A673 (cell line): ENCODE data around the gene ATF3. TPM values are rescaled to one million over a fixed set of nuclear protein-coding genes. Genes with fewer than 3 reads are reported as not detected.
A peak's percentile ranks its signal among the peaks of the same experiment; 100 is the strongest.

Source experiments
- BruUV-seq: library from RNA; stranded (reverse); fragments of 400-500 nt; replicated peaks from 2 replicates; lab custom pipeline; 2021; lab: Mats Ljungman, UMichigan
- CTCF ChIA-PET: fragments of 300-600 bp; sonication (Branson Sonifier 250); formaldehyde crosslinking; loops from one replicate; lab custom pipeline; 2022; ENCODE audit warnings: antibody characterized with exemption; lab: Charles Lee
- POLR2A ChIA-PET: fragments of 300-600 bp; sonication (Branson Sonifier 250); formaldehyde crosslinking; loops from one replicate; lab custom pipeline; 2022; ENCODE audit warnings: antibody characterized with exemption; ENCODE audit not compliant: low non-redundant PET; lab: Charles Lee
- DNase-seq: peaks from one replicate; pipeline ENCODE4 v3.0.0-alpha.2; 2015; ENCODE audit warnings: low spot score
- H3K27ac ChIP-seq: fragments of 200-600 bp; sonication (generic); 2 replicates; pipeline ENCODE4 v1.5.1; 2016; ENCODE audit warnings: mixed run types, low read depth, mild to moderate bottlenecking, mixed read lengths, antibody characterized with exemption, low read length; ENCODE audit not compliant: poor library complexity, severe bottlenecking
- H3K27me3 ChIP-seq: fragments of 200-600 bp; sonication (generic); replicated peaks from 2 replicates; pipeline ENCODE4 v1.6.1; 2017; ENCODE audit warnings: mixed run types, low read depth, mild to moderate bottlenecking, mixed read lengths, antibody characterized with exemption, low read length; ENCODE audit not compliant: insufficient read depth, poor library complexity
- H3K36me3 ChIP-seq: fragments of 200-600 bp; sonication (generic); 2 replicates; pipeline ENCODE4 v1.6.1; 2016; ENCODE audit warnings: mixed run types, mild to moderate bottlenecking, mixed read lengths, antibody characterized with exemption, low read length; ENCODE audit not compliant: insufficient read depth, poor library complexity, severe bottlenecking
- H3K4me1 ChIP-seq: fragments of 200-600 bp; sonication (generic); 2 replicates; pipeline ENCODE4 v1.6.1; 2017; ENCODE audit warnings: mixed run types, mild to moderate bottlenecking, mixed read lengths, antibody characterized with exemption, low read length; ENCODE audit not compliant: insufficient read depth, poor library complexity, severe bottlenecking
- H3K4me3 ChIP-seq: fragments of 200-600 bp; sonication (generic); 2 replicates; pipeline ENCODE4 v1.5.1; 2016; ENCODE audit warnings: low read depth, mixed run types, mild to moderate bottlenecking, mixed read lengths, low read length; ENCODE audit not compliant: poor library complexity, severe bottlenecking
- H3K9me3 ChIP-seq: fragments of 200-600 bp; sonication (generic); 2 replicates; pipeline ENCODE4 v1.6.1; 2016; ENCODE audit warnings: mixed run types, low read depth, mild to moderate bottlenecking, mixed read lengths, antibody characterized with exemption, low read length; ENCODE audit not compliant: poor library complexity, severe bottlenecking
- EZH2 ChIP-seq: fragments of 200-600 bp; sonication (generic); IDR thresholded peaks from 2 replicates; pipeline ENCODE4 v1.6.1; 2017; ENCODE audit warnings: borderline replicate concordance, low read depth, mild to moderate bottlenecking, mixed read lengths, antibody characterized with exemption, low read length; ENCODE audit not compliant: poor library complexity, severe bottlenecking
- intact Hi-C: fragments of 100-400 bp; cut with micrococcal nuclease; formaldehyde crosslinking; loops from one replicate; pipeline ENCODE4 v1.10.0; 2022; ENCODE audit not compliant: unreplicated experiment
- total RNA-seq: library from RNA; stranded (reverse); gene quantifications from 2 replicates; pipeline ENCODE4 v1.2.3, GENCODE V29; 2021
- TF ChIP-seq, protein P1 (sequence below): fragments of 300-800, 200-600 bp; sonication (generic); conservative IDR thresholded peaks from 2 replicates; pipeline ENCODE4 v1.5.1; 2017; ENCODE audit warnings: low read depth, mild to moderate bottlenecking, antibody characterized with exemption, low read length, moderate library complexity, mixed read lengths

ATF3 gene
- total RNA-seq, 1 experiment from 2014 or later, result 16.0 TPM

DNA sequence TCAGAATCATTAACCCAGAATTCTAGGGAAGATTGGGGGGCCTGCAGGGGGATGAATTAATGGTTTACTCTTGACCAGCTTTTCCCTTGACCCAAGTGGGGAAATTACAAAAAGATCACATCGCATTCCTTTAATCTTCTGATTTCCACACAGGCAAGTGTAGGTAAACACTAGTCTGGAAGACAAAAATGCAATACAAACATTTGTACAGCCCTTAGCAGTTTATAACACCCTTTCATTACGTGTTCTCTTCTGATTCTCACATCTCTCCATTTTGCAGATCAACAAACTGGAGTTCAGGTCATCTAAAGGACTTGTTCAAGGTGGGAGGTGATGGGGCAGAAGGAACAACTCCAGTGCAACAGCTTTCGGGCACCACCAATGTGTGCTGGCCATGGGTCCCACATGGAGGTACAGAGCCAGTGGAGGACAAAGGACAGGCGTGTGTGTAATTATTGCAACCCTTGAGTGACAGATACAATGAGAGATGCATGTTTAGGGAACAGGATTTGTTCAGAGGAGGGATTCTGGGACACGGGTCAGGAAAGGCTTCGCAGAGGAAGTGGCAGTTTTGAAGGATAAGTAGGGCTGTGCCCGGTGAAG lies 20.4 kb downstream of the ATF3 start:
- no TSS peak for BruUV-seq
- POLR2A ChIA-PET, result interaction anchor here (0.9 kb wide), 1 partner anchor 21 kb away, joined by 4 read pairs; the partner anchor contains the start of gene ATF3

DNA sequence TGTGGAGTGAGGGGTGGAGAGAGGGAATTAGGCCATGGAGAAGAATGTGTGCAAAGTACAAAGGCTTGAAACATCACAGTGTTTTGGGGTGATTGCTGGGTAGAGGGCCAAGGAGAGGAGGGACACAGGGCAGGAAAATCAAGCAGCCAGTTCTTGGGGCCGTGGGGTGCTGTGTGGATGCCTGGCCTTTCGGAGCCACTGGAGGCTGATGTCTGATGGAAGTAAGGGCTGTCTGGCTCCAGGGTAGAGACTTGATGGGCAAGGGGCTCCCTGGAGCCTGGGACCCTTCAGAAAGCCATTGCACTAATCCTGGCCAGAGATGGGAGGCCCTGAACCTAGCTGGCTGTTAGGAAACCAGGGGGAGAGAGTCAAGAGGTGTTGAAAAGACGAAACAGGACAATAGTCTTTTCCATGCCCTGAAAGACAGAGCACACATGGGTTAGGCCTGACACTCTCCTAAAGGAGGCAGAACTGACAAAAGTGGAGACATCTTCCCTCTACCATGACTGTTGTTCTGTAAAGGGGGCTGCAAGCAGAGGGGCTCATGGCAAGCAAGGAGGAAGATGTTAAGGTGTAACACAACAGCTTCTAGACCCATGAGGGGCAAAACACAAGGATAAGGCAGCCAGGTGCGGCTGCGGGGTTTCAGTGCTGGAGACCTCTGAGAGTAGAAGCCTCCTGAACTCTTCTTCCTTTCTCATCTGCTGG lies 21.0 kb downstream of the ATF3 start:
- intact Hi-C loops, result no loop called here
- Histone ChIP-seq H3K27me3 (no peaks in the 10 kb centered on the region), H3K4me3 (no peak overlapping the region), H3K4me1 (no peaks in the 10 kb centered on the region), H3K27ac (no peak overlapping the region), H3K36me3 (no peaks in the 10 kb centered on the region), H3K9me3 (peaks cover 3% of the 10 kb centered on the region)
- BruUV-seq, result no TSS peak
- TF ChIP-seq EZH2, result no peak
- TF ChIP-seq, protein P1, sequence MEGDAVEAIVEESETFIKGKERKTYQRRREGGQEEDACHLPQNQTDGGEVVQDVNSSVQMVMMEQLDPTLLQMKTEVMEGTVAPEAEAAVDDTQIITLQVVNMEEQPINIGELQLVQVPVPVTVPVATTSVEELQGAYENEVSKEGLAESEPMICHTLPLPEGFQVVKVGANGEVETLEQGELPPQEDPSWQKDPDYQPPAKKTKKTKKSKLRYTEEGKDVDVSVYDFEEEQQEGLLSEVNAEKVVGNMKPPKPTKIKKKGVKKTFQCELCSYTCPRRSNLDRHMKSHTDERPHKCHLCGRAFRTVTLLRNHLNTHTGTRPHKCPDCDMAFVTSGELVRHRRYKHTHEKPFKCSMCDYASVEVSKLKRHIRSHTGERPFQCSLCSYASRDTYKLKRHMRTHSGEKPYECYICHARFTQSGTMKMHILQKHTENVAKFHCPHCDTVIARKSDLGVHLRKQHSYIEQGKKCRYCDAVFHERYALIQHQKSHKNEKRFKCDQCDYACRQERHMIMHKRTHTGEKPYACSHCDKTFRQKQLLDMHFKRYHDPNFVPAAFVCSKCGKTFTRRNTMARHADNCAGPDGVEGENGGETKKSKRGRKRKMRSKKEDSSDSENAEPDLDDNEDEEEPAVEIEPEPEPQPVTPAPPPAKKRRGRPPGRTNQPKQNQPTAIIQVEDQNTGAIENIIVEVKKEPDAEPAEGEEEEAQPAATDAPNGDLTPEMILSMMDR, result no peak
- CTCF ChIA-PET, result no interaction called here
- POLR2A ChIA-PET, result no interaction called here
- DNase-seq, result no peak

More for the DNA sequence above, 20.4 kb downstream of the ATF3 start:
- no peaks in the 10 kb centered on the region for H3K9me3 ChIP-seq
- H3K4me1 ChIP-seq, result no peaks in the 10 kb centered on the region
- H3K36me3 ChIP-seq, result no peaks in the 10 kb centered on the region
- CTCF ChIA-PET, result no interaction called here
- no peaks in the 10 kb centered on the region for H3K27me3 ChIP-seq
- no peak overlapping the region for H3K4me3 ChIP-seq
- TF ChIP-seq, protein P1, result no peak
- DNase-seq, result no peak
- H3K27ac ChIP-seq, result no peak overlapping the region
- intact Hi-C loops, result no loop called here

DNA sequence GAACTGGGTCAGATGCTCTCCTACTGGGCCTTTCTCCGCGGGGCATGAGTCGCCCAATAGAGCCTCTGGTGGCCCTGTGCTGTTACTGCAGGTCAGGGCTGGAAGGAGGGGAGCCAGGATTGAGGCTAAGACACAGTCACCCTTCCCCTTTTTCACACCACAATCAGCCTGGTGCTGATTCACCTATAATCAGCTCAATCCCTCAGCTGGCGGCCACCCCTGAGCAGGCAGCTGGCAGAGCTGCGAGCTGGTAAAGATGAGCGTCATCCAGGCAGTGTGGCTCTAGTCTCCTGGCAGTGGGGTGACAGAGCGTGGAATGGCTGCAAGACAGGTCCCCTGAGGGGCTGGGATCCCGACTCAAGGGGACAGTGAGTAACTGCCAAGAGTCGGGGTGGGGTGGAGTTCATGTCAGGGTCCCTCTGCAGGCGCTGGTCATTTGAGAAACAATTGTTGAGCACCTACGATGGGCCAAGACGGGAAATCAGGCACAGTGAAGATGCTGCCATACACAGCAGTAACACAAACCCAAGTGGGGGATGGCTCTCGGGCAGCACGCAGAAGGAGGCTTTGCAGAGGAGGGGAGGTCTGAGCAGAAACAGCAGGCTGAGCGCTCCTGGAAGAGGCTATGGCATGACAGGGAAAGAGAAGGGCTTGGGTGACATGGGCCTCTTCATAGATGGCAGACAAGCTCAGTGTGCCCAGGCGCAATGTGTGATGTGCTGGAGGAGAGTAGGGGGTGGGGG lies 21.8 kb downstream of the ATF3 start:
- H3K27ac ChIP-seq, result no peak overlapping the region
- no peak for TF ChIP-seq EZH2
- TF ChIP-seq, protein P1, result peak; percentile 82
- BruUV-seq, result no TSS peak
- no peaks in the 10 kb centered on the region for H3K27me3 ChIP-seq
- intact Hi-C loops, result no loop called here
- H3K4me1 ChIP-seq, result peaks cover 4% of the 10 kb centered on the region
- no peak overlapping the region for H3K4me3 ChIP-seq
- CTCF ChIA-PET, result no interaction called here
- H3K9me3 ChIP-seq, result peaks cover 3% of the 10 kb centered on the region
- DNase-seq, result peak; percentile 63
- POLR2A ChIA-PET, result no interaction called here
- H3K36me3 ChIP-seq, result no peaks in the 10 kb centered on the region
